Tibial nerve (tissue), 4 donors: Measurements from ENCODE around the gene FILIP1. TPM values are rescaled to one million over a fixed set of nuclear protein-coding genes. Genes with fewer than 3 reads are reported as not detected.
"Not testable (repeated sequence)": the region's sequence is repeated elsewhere in the genome, so short reads cannot be mapped to it uniquely, and the experiment has no call there.

ENCODE experiments used
- DNase-seq, 2 donors: peaks; one replicate each; pipeline ENCODE4 v3.0.0-alpha.2; 2019; ENCODE audit warnings: low spot score in 2 of 2
- H3K27ac ChIP-seq, 4 donors: fragments of 200-600 bp; sonication (generic) in 3 of 4; one replicate each; pipeline ENCODE4 v1.5.1; 2017 to 2019; ENCODE audit warnings: mild to moderate bottlenecking in 1 of 4
- H3K27me3 ChIP-seq, 2 donors: fragments of 200-600 bp; sonication (generic) in 1 of 2; one replicate each; pipeline versions ENCODE4 v1.5.1 to v1.6.0; 2017 to 2019
- H3K36me3 ChIP-seq, 3 donors: fragments of 200-600 bp; sonication (generic); one replicate each; pipeline ENCODE4 v1.5.1; 2018 to 2019
- H3K4me1 ChIP-seq, 4 donors: fragments of 200-600 bp; sonication (generic) in 3 of 4; one replicate each; pipeline ENCODE4 v1.5.1; 2017 to 2019
- H3K4me3 ChIP-seq, 4 donors: fragments of 200-600 bp; sonication (generic) in 3 of 4; one replicate each; pipeline ENCODE4 v1.5.1; 2017 to 2019; ENCODE audit warnings: mild to moderate bottlenecking in 1 of 4, moderate library complexity in 1 of 4
- H3K9me3 ChIP-seq, 4 donors: fragments of 200-600 bp; sonication (generic) in 3 of 4; one replicate each; pipeline ENCODE4 v1.5.1; 2017 to 2019
- EP300 ChIP-seq, 2 donors: sonication (generic); formaldehyde crosslinking; IDR thresholded peaks; one replicate each; pipeline ENCODE4 v1.6.1; 2017; ENCODE audit warnings: antibody characterized with exemption in 2 of 2, mild to moderate bottlenecking in 1 of 2
- POLR2A ChIP-seq, 2 donors: fragments of 450-650 bp; IDR thresholded peaks; one replicate each; pipeline ENCODE4 v1.6.1; 2017; ENCODE audit warnings: antibody characterized with exemption in 2 of 2, mild to moderate bottlenecking in 2 of 2, moderate library complexity in 2 of 2
- WGBS, 2 donors: methylation state at CpG; one replicate each; pipeline ENCODE4 v1.1.5; 2018; 5-methylcytosine and 5-hydroxymethylcytosine counted together
- total RNA-seq, 4 donors: library from RNA; depleted of rRNA; stranded (reverse); fragments of >200 nt; gene quantifications; one replicate each; pipeline ENCODE4 v1.1.0, GENCODE V29; 2016
- TF ChIP-seq, protein P1 (sequence below), 5 experiments: fragments of 200-600 bp in 3 of 5; fragments of 450-650 bp in 2 of 5; sonication (generic) in 3 of 5; IDR thresholded peaks; one replicate each; pipeline ENCODE4 v1.5.1; 2016 to 2019; ENCODE audit warnings: antibody characterized with exemption in 5 of 5, mild to moderate bottlenecking in 3 of 5, moderate library complexity in 2 of 5

FILIP1 gene
- total RNA-seq, 4 donors from 2014 or later, result 6.0 to 16.3 (median 13.3) TPM

DNA sequence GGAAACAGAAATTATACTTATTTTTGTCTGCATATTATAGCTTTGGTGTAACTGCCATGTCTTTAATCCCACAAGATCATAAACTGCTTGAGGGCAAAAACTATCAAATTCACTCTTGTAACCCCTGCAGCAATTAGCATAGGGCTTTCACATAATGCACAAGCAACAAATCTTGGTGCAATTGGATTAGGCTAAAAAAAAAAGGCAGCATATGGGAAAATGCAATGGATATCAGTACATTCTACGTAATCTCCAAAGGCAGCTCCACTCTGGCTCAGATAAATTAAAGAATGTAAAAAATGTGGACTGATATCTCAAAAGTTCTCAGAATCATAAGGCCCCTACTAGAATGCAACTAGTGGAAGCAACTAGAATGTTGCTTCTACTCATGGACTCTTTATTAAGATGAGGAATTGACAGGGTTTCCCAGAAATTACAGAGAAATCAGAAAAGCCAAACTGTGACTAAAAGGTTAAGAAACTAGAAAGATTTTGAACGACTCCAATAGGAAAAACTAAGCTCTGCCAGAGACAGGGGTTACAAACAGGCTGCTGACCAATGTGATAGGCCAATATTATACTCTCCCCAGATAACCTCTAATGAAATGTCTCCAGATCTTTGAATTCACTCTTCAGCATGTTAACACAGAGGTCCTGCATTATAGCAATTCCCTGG, 55.0 kb downstream of the FILIP1 start:
- Histone ChIP-seq H3K36me3 (no peaks in the 10 kb centered on the region), H3K9me3 (no peaks in the 10 kb centered on the region), H3K4me3 (no peak overlapping the region), H3K27ac (no peak overlapping the region), H3K27me3 (no peaks in the 10 kb centered on the region), H3K4me1 (peaks cover 0 to 23% (median 4%) of the 10 kb centered on the region in 4 donors)
- TF ChIP-seq EP300 (IDR thresholded peaks at IDR 0.05), result no peak
- TF ChIP-seq, protein P1, sequence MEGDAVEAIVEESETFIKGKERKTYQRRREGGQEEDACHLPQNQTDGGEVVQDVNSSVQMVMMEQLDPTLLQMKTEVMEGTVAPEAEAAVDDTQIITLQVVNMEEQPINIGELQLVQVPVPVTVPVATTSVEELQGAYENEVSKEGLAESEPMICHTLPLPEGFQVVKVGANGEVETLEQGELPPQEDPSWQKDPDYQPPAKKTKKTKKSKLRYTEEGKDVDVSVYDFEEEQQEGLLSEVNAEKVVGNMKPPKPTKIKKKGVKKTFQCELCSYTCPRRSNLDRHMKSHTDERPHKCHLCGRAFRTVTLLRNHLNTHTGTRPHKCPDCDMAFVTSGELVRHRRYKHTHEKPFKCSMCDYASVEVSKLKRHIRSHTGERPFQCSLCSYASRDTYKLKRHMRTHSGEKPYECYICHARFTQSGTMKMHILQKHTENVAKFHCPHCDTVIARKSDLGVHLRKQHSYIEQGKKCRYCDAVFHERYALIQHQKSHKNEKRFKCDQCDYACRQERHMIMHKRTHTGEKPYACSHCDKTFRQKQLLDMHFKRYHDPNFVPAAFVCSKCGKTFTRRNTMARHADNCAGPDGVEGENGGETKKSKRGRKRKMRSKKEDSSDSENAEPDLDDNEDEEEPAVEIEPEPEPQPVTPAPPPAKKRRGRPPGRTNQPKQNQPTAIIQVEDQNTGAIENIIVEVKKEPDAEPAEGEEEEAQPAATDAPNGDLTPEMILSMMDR (IDR thresholded peaks at IDR 0.05), result no peak
- no peak for TF ChIP-seq POLR2A (IDR thresholded peaks at IDR 0.05)
- WGBS, 2 donors, result 47 to 58% methylated on average over 2 of the region's 2 CpGs
- no peak for DNase-seq

DNA sequence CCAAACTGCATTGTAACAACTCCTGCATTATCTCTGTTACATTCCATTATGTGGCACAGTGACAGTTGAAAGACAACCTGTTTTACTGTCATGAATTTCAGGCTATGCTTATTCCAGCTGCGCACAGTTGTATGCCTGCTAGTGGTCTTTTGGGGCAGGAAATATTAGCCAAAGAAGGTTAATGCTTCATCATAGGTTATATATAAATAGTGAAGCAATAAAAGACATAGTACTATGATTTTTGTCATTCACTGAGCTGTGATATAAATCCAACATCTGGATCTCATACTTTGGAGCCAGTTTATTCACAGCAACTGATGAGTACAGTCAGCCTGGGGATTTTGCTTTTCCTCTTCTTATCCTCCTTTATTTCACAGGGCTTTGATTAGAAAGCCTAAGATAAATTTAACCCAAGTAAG, 55.6 kb downstream of the FILIP1 start:
- Histone ChIP-seq H3K27me3 (no peaks in the 10 kb centered on the region), H3K4me3 (no peak overlapping the region), H3K9me3 (no peaks in the 10 kb centered on the region), H3K36me3 (no peaks in the 10 kb centered on the region), H3K4me1 (peaks cover 0 to 23% (median 4%) of the 10 kb centered on the region in 4 donors), H3K27ac (peak overlapping the region in 2 of 4 donors; percentile 46 to 68)
- DNase-seq, result no peak
- TF ChIP-seq, protein P1 (IDR thresholded peaks at IDR 0.05), result no peak
- no peak for TF ChIP-seq POLR2A (IDR thresholded peaks at IDR 0.05)
- no peak for TF ChIP-seq EP300 (IDR thresholded peaks at IDR 0.05)
- 85 to 90% methylated on average over 1 of the region's 1 CpG for WGBS, 2 donors

DNA sequence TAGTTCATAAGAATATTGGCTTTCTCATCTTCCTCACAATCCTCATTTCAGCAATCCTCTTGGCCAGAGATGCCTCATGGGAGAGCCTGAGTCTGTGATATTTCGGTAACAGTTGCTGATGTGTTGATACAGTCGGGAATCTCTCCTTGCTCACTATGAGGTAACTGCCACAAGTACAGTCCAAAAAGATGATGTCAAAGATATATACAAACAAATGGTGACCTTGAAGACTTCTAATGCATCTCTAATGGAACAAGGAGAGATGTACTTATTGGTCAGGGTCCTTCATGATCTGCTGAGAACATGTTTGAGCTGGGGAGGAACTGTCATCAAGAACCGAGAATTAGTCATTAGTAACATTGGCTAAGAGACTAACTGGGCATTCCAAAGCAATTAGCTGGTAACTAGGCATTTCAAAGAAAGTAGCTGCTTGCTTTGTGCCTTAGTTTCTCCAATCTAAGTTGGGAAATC, 56.1 kb downstream of the FILIP1 start:
- DNase-seq, result peak in 1 of 2 donors; percentile 36
- H3K4me1 ChIP-seq, result peaks cover 0 to 23% (median 4%) of the 10 kb centered on the region in 4 donors
- TF ChIP-seq EP300 (IDR thresholded peaks at IDR 0.05) (peak in 1 of 2 donors; percentile 42), POLR2A (IDR thresholded peaks at IDR 0.05) (no peak)
- TF ChIP-seq, protein P1 (IDR thresholded peaks at IDR 0.05), result no peak
- H3K36me3 ChIP-seq, result no peaks in the 10 kb centered on the region
- H3K27ac ChIP-seq, result peak overlapping the region in 2 of 4 donors; percentile 46 to 68
- H3K27me3 ChIP-seq, result no peaks in the 10 kb centered on the region
- no peak overlapping the region for H3K4me3 ChIP-seq
- no peaks in the 10 kb centered on the region for H3K9me3 ChIP-seq
- 25 to 33% methylated on average over 3 of the region's 3 CpGs for WGBS, 2 donors

DNA sequence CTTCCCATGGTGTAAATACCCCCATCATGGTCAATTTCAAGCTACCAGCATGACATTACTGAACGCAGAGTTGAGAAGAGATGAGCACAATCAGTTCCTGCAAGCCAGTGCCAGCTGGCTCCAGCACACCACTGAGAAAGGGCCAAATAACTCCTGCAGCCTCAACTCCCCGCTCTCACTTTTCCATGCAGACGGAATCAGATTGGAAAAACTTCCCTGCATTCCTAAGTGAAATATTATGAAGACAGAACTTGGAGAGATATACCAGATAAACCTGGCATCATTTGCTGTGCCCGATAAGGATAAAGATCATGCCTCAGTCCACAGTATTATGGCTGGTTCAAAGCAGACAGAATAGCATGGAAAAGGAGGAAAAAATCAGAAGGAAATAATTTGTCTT, 56.7 kb downstream of the FILIP1 start:
- H3K4me3 ChIP-seq, result no peak overlapping the region
- 30 to 41% methylated on average over 4 of the region's 4 CpGs for WGBS, 2 donors
- peak in 1 of 2 donors; percentile 23 for DNase-seq

DNA sequence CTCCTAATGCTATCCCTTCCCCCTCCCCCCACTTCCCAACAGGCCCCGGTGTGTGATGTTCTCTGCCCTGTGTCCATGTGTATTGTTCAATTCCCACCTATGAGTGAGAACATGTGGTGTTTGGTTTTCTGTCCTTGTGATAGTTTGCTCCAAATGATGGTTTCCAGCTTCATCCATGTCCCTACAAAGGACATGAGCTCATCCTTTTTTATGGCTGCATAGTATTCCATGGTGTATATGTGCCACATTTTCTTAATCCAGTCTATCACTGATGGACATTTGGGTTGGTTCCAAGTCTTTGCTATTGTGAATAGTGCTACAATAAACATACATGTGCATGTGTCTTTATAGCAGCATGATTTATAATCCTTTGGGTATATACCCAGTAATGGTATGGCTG, 60.8 kb downstream of the FILIP1 start:
- peaks cover 0 to 16% (median 4%) of the 10 kb centered on the region in 4 donors for H3K4me1 ChIP-seq
- 92 to 96% methylated on average over 1 of the region's 1 CpG for WGBS, 2 donors
- not testable (repeated sequence) for H3K27ac ChIP-seq

More for the DNA sequence above, 56.7 kb downstream of the FILIP1 start:
- Histone ChIP-seq H3K4me1 (peaks cover 0 to 23% (median 4%) of the 10 kb centered on the region in 4 donors), H3K27me3 (no peaks in the 10 kb centered on the region), H3K9me3 (no peaks in the 10 kb centered on the region), H3K36me3 (no peaks in the 10 kb centered on the region), H3K27ac (peak overlapping the region in 2 of 4 donors; percentile 46 to 68)
- TF ChIP-seq EP300 (IDR thresholded peaks at IDR 0.05) (no peak), POLR2A (IDR thresholded peaks at IDR 0.05) (no peak)
- TF ChIP-seq, protein P1 (IDR thresholded peaks at IDR 0.05), result no peak

More for the DNA sequence above, 60.8 kb downstream of the FILIP1 start:
- not testable (repeated sequence) for H3K9me3 ChIP-seq, H3K4me3 ChIP-seq, H3K36me3 ChIP-seq, H3K27me3 ChIP-seq, DNase-seq
